Measurements from ENCODE around the gene RPS6KA2.

Gene RPS6KA2

DNA sequence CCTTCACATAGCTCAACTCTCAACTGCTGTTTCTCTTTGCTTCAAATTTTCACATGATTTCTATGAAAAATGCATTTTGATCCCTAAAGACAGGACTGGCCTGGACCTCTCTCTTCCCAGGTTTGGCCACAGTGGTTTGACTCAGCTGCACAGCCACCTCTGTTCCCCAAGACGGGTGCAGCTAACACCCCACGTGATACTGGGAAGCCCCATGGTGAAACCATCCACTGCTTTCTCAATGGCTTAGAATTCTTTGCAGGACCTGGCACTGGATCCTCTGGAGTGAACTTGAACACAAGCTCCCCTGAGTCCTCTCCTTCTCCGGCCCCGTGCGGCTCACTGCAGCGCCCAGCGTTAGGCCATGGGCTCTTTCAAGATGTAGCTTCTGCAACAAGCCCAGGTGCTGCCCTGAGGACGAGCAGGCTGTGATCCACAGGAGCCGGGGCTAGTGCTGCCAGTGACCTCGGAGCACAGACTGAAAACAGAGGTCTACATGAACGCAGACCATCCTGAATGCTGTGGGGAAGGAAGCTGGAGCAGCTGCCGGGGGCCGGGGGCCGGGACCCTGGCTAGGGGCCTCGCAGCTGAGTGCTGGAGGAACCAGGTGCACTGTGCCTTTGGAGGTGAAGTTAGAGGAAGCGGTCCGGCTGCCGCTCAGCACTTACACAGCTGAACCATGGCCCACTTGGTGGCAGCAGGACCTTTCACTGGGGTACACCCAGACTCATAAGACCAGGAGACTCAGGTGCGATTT, 185.5 kb downstream of the RPS6KA2 start:
- DNase-seq (ENCODE audit: extremely low spot score) = no peak
- ChIA-PET CTCF (no interaction called here), POLR2A (no interaction called here)
- TF ChIP-seq FOXA1 (IDR thresholded peaks at IDR 0.05) = no peak
- TF ChIP-seq TARDBP (IDR thresholded peaks at IDR 0.05) = no peak
- TF ChIP-seq L3MBTL2 (conservative IDR thresholded peaks at IDR 0.05) = no peak
- no peak for TF ChIP-seq NFRKB (IDR thresholded peaks at IDR 0.05)
- no peak for TF ChIP-seq SUZ12 (IDR thresholded peaks at IDR 0.05)
- no peak for TF ChIP-seq LEF1 (IDR thresholded peaks at IDR 0.05; ENCODE audit: borderline replicate concordance)
- TF ChIP-seq CTBP1 (IDR thresholded peaks at IDR 0.05; ENCODE audit: borderline replicate concordance) = no peak
- TF ChIP-seq, protein P1, sequence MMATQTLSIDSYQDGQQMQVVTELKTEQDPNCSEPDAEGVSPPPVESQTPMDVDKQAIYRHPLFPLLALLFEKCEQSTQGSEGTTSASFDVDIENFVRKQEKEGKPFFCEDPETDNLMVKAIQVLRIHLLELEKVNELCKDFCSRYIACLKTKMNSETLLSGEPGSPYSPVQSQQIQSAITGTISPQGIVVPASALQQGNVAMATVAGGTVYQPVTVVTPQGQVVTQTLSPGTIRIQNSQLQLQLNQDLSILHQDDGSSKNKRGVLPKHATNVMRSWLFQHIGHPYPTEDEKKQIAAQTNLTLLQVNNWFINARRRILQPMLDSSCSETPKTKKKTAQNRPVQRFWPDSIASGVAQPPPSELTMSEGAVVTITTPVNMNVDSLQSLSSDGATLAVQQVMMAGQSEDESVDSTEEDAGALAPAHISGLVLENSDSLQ (IDR thresholded peaks at IDR 0.05) = no peak
- no peak for TF ChIP-seq FOXK2 (IDR thresholded peaks at IDR 0.05)
- no peak for TF ChIP-seq ARNT (IDR thresholded peaks at IDR 0.05)
- no peak for TF ChIP-seq SP1 (IDR thresholded peaks at IDR 0.05)
- TF ChIP-seq FOXM1 (IDR thresholded peaks at IDR 0.05; ENCODE audit: borderline replicate concordance) = no peak
- no peak for TF ChIP-seq BHLHE40 (IDR thresholded peaks at IDR 0.05; ENCODE audit: borderline replicate concordance)
- TF ChIP-seq ELF4 (IDR thresholded peaks at IDR 0.05) = no peak
- TF ChIP-seq ZNF384 (IDR thresholded peaks at IDR 0.05) = no peak
- TF ChIP-seq HDGF (IDR thresholded peaks at IDR 0.05; ENCODE audit: borderline replicate concordance) = no peak

DNA sequence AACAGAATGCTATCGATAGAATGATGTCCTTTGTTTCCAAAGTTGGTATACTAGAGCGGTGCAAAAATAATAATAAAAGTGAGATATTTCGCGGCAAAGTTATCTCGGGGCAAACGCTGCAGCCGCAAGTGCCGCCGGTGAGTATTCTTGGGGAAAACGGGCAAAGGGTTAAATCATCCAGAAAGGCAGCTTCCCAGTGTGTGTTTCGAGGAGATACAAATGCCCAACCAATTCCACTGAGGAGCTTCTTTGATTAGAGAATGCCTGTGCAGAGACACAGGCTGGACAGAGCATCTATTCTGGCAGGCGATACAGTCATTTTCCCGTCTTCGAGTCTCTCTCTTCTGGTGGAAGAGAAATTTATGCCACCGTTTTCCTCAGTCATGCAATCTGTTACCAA, 186.3 kb downstream of the RPS6KA2 start:
- ChIA-PET POLR2A (no interaction called here), CTCF (no interaction called here)
- DNase-seq (ENCODE audit: extremely low spot score) = no peak
- TF ChIP-seq FOXA1 (IDR thresholded peaks at IDR 0.05) (no peak), NFRKB (IDR thresholded peaks at IDR 0.05) (no peak), L3MBTL2 (conservative IDR thresholded peaks at IDR 0.05) (no peak), SP1 (IDR thresholded peaks at IDR 0.05) (no peak), HDGF (IDR thresholded peaks at IDR 0.05; ENCODE audit: borderline replicate concordance) (no peak), SUZ12 (IDR thresholded peaks at IDR 0.05) (no peak), LEF1 (IDR thresholded peaks at IDR 0.05; ENCODE audit: borderline replicate concordance) (no peak), ELF4 (IDR thresholded peaks at IDR 0.05) (no peak), ZNF384 (IDR thresholded peaks at IDR 0.05) (no peak), CTBP1 (IDR thresholded peaks at IDR 0.05; ENCODE audit: borderline replicate concordance) (no peak), TARDBP (IDR thresholded peaks at IDR 0.05) (no peak), FOXM1 (IDR thresholded peaks at IDR 0.05; ENCODE audit: borderline replicate concordance) (no peak), ARNT (IDR thresholded peaks at IDR 0.05) (no peak)
- TF ChIP-seq, protein P1 (IDR thresholded peaks at IDR 0.05) = no peak

DNA sequence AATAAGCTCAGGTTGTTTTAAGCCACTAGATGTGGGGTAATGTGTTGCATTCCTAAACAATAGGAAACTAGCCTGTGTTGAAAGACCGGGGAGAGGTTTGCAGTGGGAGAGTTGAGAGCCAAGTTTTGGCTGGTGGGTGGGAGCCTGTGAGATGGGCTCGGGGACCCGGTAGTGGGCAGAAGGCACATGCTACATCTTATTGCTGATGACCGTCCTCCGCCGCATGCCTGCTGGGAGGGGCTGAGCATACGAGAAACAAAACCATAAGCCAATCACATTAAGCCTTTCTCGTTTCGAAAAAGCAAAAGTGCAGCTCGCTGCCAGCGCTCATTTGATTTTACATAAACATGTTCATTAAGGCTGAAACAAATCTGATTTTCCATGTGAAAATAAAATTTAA, 186.9 kb downstream of the RPS6KA2 start:
- ChIA-PET CTCF (no interaction called here), POLR2A (no interaction called here)
- TF ChIP-seq SUZ12 (IDR thresholded peaks at IDR 0.05) (no peak), TARDBP (IDR thresholded peaks at IDR 0.05) (no peak), FOXK2 (IDR thresholded peaks at IDR 0.05) (no peak), NFRKB (IDR thresholded peaks at IDR 0.05) (no peak), CTBP1 (IDR thresholded peaks at IDR 0.05; ENCODE audit: borderline replicate concordance) (no peak), FOXA1 (IDR thresholded peaks at IDR 0.05) (no peak), L3MBTL2 (conservative IDR thresholded peaks at IDR 0.05) (no peak), BHLHE40 (IDR thresholded peaks at IDR 0.05; ENCODE audit: borderline replicate concordance) (no peak), LEF1 (IDR thresholded peaks at IDR 0.05; ENCODE audit: borderline replicate concordance) (no peak), ZNF384 (IDR thresholded peaks at IDR 0.05) (no peak), ARNT (IDR thresholded peaks at IDR 0.05) (no peak), HDGF (IDR thresholded peaks at IDR 0.05; ENCODE audit: borderline replicate concordance) (no peak)
- TF ChIP-seq, protein P1 (IDR thresholded peaks at IDR 0.05) = no peak
- no peak for DNase-seq (ENCODE audit: extremely low spot score)

DNA sequence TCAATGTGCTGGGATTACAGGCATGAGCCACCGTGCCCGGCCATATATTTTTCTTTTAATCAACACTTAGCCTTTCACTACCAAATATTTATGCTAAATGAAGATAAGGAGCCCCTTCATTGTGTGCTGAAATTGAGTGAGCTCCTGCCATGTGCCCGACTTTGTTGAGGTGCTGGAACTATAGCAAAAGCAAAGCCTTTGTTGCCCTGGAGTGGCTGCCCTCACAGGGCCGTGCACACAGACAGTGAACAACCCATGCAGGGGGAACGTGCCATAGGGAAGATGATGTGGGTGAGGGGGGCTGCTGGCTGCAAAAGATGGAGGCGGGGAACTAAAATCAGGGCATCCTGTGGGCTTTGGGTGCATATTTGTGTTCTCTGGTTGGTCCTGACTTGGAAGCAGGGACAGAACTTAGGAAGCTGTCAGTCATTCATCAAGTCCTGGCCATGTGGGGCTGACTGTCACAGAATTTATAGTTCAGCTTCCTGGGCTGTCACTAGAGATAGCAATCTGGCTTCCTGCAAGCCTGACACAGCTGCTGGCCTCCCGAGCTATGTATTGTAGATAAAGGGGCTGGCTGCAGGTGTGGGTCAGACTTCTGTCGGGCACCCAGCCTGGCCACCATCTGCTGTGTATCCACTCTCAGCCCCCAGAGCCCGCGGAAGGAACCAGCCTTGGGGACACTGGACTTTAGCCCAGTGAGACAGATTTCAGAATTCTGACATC, 187.5 kb downstream of the RPS6KA2 start:
- ChIA-PET CTCF (no interaction called here), POLR2A (no interaction called here)
- no peak for DNase-seq (ENCODE audit: extremely low spot score)
- no peak for TF ChIP-seq ELF4 (IDR thresholded peaks at IDR 0.05)
- TF ChIP-seq NFRKB (IDR thresholded peaks at IDR 0.05) = no peak
- TF ChIP-seq ZNF384 (IDR thresholded peaks at IDR 0.05) = no peak
- TF ChIP-seq, protein P1 (IDR thresholded peaks at IDR 0.05) = peak; percentile 38; the same call in 1 of the 2 replicates

DNA sequence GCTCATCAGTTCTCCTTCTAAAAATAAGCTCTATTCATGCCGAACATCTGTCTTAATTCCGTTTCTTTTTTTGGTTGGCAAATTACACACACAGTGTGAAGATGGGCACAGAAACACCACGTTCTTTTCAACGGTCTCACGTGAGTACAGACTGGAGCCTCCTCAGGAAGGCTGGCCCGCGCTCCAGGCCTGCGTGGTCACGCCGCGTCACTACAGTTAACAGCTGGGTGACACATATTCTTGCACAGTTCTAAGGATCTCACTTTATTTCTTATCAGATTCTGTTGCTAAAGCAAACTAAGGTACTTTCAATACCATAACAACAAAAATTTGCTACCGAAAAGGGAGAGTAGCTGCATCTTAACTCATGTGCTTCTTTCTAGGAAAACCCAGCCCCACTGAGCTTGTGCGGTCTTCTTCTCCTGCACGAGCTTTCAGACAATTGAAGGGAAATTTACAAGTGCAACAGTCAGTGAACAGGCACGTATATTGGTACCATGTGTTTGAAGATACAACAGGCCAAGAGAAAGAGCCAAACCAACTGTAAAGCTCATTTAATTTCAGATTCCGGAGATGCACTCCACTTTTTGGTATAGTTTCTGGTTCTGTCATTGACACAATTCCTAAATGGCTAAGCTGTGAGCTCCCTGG, 188.7 kb downstream of the RPS6KA2 start:
- TF ChIP-seq BHLHE40 (IDR thresholded peaks at IDR 0.05; ENCODE audit: borderline replicate concordance) (no peak), ELF4 (IDR thresholded peaks at IDR 0.05) (no peak), FOXK2 (IDR thresholded peaks at IDR 0.05) (no peak), SUZ12 (IDR thresholded peaks at IDR 0.05) (no peak), FOXM1 (IDR thresholded peaks at IDR 0.05; ENCODE audit: borderline replicate concordance) (no peak), CTBP1 (IDR thresholded peaks at IDR 0.05; ENCODE audit: borderline replicate concordance) (no peak), ARNT (IDR thresholded peaks at IDR 0.05) (no peak), L3MBTL2 (conservative IDR thresholded peaks at IDR 0.05) (no peak), NFRKB (IDR thresholded peaks at IDR 0.05) (no peak), TARDBP (IDR thresholded peaks at IDR 0.05) (no peak), SP1 (IDR thresholded peaks at IDR 0.05) (no peak), FOXA1 (IDR thresholded peaks at IDR 0.05) (no peak), ZNF384 (IDR thresholded peaks at IDR 0.05) (no peak)
- TF ChIP-seq, protein P1 (IDR thresholded peaks at IDR 0.05) = no peak
- CTCF ChIA-PET = interaction anchor here (1.1 kb wide), 1 partner anchor 13 kb away, joined by 3 read pairs; no protein-coding TSS in a partner anchor
- DNase-seq (ENCODE audit: extremely low spot score) = no peak
- POLR2A ChIA-PET = interaction anchor here (0.8 to 1.1 kb wide), 2 partner anchors 46 to 518 kb away, joined by 3 read pairs; partner anchors contain the start of gene RNASET2
